ENCODE results near the gene RPSA. TPM values are rescaled to one million over a fixed set of nuclear protein-coding genes. Genes with fewer than 3 reads are reported as not detected.

The RPSA gene
- total RNA-seq, 1 experiment from 2014 or later: 1,562 TPM

GRCh38 chr3:39379778-39380155, 26.8 kb upstream of the RPSA start:
- intact Hi-C loops (cut with micrococcal nuclease; ENCODE audit: unreplicated experiment): loop anchor here (5.0 to 10.0 kb wide), 3 partner anchors 62 to 255 kb away; no protein-coding TSS in a partner anchor
- BruUV-seq (replicated peaks): no TSS peak
- Mint-ChIP-seq H3K4me1 (ENCODE audit: low read depth, unreplicated experiment) (no peaks in the 10 kb centered on the region), H3K27me3 (ENCODE audit: insufficient read depth, unreplicated experiment) (no peaks in the 10 kb centered on the region), H3K4me3 (ENCODE audit: unreplicated experiment) (no peak overlapping the region), H3K36me3 (ENCODE audit: insufficient read depth, unreplicated experiment) (peaks cover 12% of the 10 kb centered on the region), H3K27ac (ENCODE audit: unreplicated experiment) (no peak overlapping the region), H3K9me3 (ENCODE audit: unreplicated experiment) (no peaks in the 10 kb centered on the region)
- no peaks in the 10 kb centered on the region for H3K9me3 ChIP-seq
- no peak for TF ChIP-seq CTCF (IDR thresholded peaks at IDR 0.05; ENCODE audit: insufficient read depth in 1 of 2, low read depth in 1 of 2, low read length in 1 of 2, severe bottlenecking in 1 of 2, unreplicated experiment in 1 of 2)
- H3K4me1 ChIP-seq: peaks cover 15% of the 10 kb centered on the region
- ChIA-PET CTCF (interaction anchor here (2.5 kb wide), 1 partner anchor 91 kb away, joined by 29 read pairs; no protein-coding TSS in a partner anchor), POLR2A (no interaction called here)
- H3K27me3 ChIP-seq (replicated peaks; ENCODE audit: control insufficient read depth, insufficient read depth, low read length): no peaks in the 10 kb centered on the region
- no peaks in the 10 kb centered on the region for H3K36me3 ChIP-seq (ENCODE audit: control insufficient read depth, insufficient read depth, low read length)
- H3K4me3 ChIP-seq (ENCODE audit: low read depth, low read length): no peak overlapping the region
- DNase-seq: no peak

- peaks cover 20% of the 10 kb centered on the region for H3K36me3 Mint-ChIP-seq (ENCODE audit: insufficient read depth, unreplicated experiment)
- no TSS peak for BruUV-seq (replicated peaks)
- H3K4me3 ChIP-seq (ENCODE audit: low read depth, low read length): no peak overlapping the region
- H3K4me1 Mint-ChIP-seq (ENCODE audit: low read depth, unreplicated experiment): peaks cover 9% of the 10 kb centered on the region
- H3K27me3 Mint-ChIP-seq (ENCODE audit: insufficient read depth, unreplicated experiment): no peaks in the 10 kb centered on the region
- intact Hi-C loops (cut with micrococcal nuclease; ENCODE audit: unreplicated experiment): loop anchor here (5.0 to 10.0 kb wide), 3 partner anchors 64 to 257 kb away; no protein-coding TSS in a partner anchor
- no peaks in the 10 kb centered on the region for H3K9me3 Mint-ChIP-seq (ENCODE audit: unreplicated experiment)
- no peak for TF ChIP-seq CTCF (IDR thresholded peaks at IDR 0.05; ENCODE audit: insufficient read depth in 1 of 2, low read depth in 1 of 2, low read length in 1 of 2, severe bottlenecking in 1 of 2, unreplicated experiment in 1 of 2)
- no peak for DNase-seq
- ChIA-PET CTCF (no interaction called here), POLR2A (no interaction called here)
- H3K36me3 ChIP-seq (ENCODE audit: control insufficient read depth, insufficient read depth, low read length): no peaks in the 10 kb centered on the region
- H3K27me3 ChIP-seq (replicated peaks; ENCODE audit: control insufficient read depth, insufficient read depth, low read length): no peaks in the 10 kb centered on the region
- H3K27ac Mint-ChIP-seq (ENCODE audit: unreplicated experiment): no peak overlapping the region
- peaks cover 24% of the 10 kb centered on the region for H3K4me1 ChIP-seq
- no peaks in the 10 kb centered on the region for H3K9me3 ChIP-seq
- no peak overlapping the region for H3K4me3 Mint-ChIP-seq (ENCODE audit: unreplicated experiment)
Observed at GRCh38 chr3:39381432-39381831, 25.1 kb upstream of the RPSA start.

- Histone ChIP-seq H3K9me3 (no peaks in the 10 kb centered on the region), H3K27me3 (replicated peaks; ENCODE audit: control insufficient read depth, insufficient read depth, low read length) (no peaks in the 10 kb centered on the region), H3K36me3 (ENCODE audit: control insufficient read depth, insufficient read depth, low read length) (no peaks in the 10 kb centered on the region), H3K4me3 (ENCODE audit: low read depth, low read length) (peak within 1 kb of the TSS; percentile 75), H3K4me1 (peaks cover 38% of the 10 kb centered on the region)
- CTCF ChIA-PET: no interaction called here
- POLR2A ChIA-PET: interaction anchor here (0.7 kb wide), 1 partner anchor 256 kb away, joined by 3 read pairs; no protein-coding TSS in a partner anchor
- TSS peak; percentile 77 for BruUV-seq (replicated peaks)
- peaks cover 27% of the 10 kb centered on the region for H3K4me1 Mint-ChIP-seq (ENCODE audit: low read depth, unreplicated experiment)
- intact Hi-C loops (cut with micrococcal nuclease; ENCODE audit: unreplicated experiment): loop anchor here (5.0 to 10.0 kb wide), 3 partner anchors 66 to 258 kb away; no protein-coding TSS in a partner anchor
- H3K27me3 Mint-ChIP-seq (ENCODE audit: insufficient read depth, unreplicated experiment): no peaks in the 10 kb centered on the region
- H3K27ac Mint-ChIP-seq (ENCODE audit: unreplicated experiment): peak within 1 kb of the TSS; percentile 99
- peak in 1 of 2 experiments; percentile 49 for TF ChIP-seq CTCF (IDR thresholded peaks at IDR 0.05; ENCODE audit: insufficient read depth in 1 of 2, low read depth in 1 of 2, low read length in 1 of 2, severe bottlenecking in 1 of 2, unreplicated experiment in 1 of 2)
- H3K36me3 Mint-ChIP-seq (ENCODE audit: insufficient read depth, unreplicated experiment): peaks cover 29% of the 10 kb centered on the region
- H3K4me3 Mint-ChIP-seq (ENCODE audit: unreplicated experiment): peak within 1 kb of the TSS; percentile 96
- no peaks in the 10 kb centered on the region for H3K9me3 Mint-ChIP-seq (ENCODE audit: unreplicated experiment)
- DNase-seq: peak; percentile 82 to 87
Observed at GRCh38 chr3:39383045-39383880, 23.3 kb upstream of the RPSA start, which contains the start of gene SLC25A38. Gene SLC25A38 (plus strand): TSS chr3:39383370. CDS start chr3:39383725, 355 bp downstream.

Measured in Caco-2 (cell line).